ENCODE data around the gene MAX.

DNA sequence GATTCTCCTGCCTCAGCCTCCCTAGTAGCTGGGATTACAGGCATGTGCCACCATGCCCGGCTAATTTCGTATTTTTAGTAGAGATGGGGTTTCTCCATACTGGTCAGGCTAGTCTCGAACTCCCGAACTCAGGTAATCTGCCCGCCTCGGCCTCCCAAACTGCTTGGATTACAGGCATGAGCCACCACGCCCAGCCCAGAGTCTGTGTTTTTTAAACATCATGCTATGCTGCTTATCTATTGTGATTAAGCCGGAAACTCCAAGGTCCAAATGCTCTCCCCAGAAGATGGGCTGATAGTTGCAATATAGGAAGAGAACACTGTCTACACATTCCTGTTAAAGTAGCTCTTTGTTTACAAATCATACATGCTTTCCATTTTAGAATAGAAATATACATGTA is 30.5 kb upstream of the MAX start:
- TF ChIP-seq, protein P1, sequence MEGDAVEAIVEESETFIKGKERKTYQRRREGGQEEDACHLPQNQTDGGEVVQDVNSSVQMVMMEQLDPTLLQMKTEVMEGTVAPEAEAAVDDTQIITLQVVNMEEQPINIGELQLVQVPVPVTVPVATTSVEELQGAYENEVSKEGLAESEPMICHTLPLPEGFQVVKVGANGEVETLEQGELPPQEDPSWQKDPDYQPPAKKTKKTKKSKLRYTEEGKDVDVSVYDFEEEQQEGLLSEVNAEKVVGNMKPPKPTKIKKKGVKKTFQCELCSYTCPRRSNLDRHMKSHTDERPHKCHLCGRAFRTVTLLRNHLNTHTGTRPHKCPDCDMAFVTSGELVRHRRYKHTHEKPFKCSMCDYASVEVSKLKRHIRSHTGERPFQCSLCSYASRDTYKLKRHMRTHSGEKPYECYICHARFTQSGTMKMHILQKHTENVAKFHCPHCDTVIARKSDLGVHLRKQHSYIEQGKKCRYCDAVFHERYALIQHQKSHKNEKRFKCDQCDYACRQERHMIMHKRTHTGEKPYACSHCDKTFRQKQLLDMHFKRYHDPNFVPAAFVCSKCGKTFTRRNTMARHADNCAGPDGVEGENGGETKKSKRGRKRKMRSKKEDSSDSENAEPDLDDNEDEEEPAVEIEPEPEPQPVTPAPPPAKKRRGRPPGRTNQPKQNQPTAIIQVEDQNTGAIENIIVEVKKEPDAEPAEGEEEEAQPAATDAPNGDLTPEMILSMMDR (IDR thresholded peaks at IDR 0.05): no peak
- no peak for TF ChIP-seq EZH2 (IDR thresholded peaks at IDR 0.05; ENCODE audit: borderline replicate concordance, insufficient read depth, low read depth, low read length, poor library complexity, severe bottlenecking)
